Left ventricle myocardium inferior (tissue), 1 donor: ENCODE results near the gene SMNDC1. TPM values are rescaled to one million over a fixed set of nuclear protein-coding genes. Genes with fewer than 3 reads are reported as not detected.

ENCODE experiments used
- DNase-seq: peaks from one replicate; pipeline ENCODE4 v3.0.0-alpha.2; 2020
- H3K27ac ChIP-seq: fragments of 200-600 bp; replicated peaks from 2 replicates; pipeline ENCODE4 v1.8.0; 2021
- H3K27me3 ChIP-seq: fragments of 200-600 bp; 2 replicates; pipeline ENCODE4 v1.8.0; 2021; ENCODE audit warnings: low read depth
- H3K36me3 ChIP-seq: fragments of 200-600 bp; 2 replicates; pipeline ENCODE4 v1.8.0; 2021
- H3K4me1 ChIP-seq: fragments of 200-600 bp; 2 replicates; pipeline ENCODE4 v1.8.0; 2021
- H3K4me3 ChIP-seq: fragments of 200-600 bp; 2 replicates; pipeline ENCODE4 v1.8.0; 2021; ENCODE audit warnings: mild to moderate bottlenecking, moderate library complexity
- H3K9me3 ChIP-seq: fragments of 200-600 bp; replicated peaks from 2 replicates; pipeline ENCODE4 v1.8.0; 2021
- CTCF ChIP-seq: fragments of 200-600 bp; IDR thresholded peaks from 2 replicates; pipeline ENCODE4 v1.8.0; 2021; ENCODE audit warnings: antibody characterized with exemption, mild to moderate bottlenecking, borderline replicate concordance
- intact Hi-C: fragments of 100-400 bp; cut with micrococcal nuclease; formaldehyde crosslinking; loops from one replicate; pipeline ENCODE4 v1.11.0; 2022
- long read RNA-seq: library from polyadenylated mRNA; unstranded; transcript quantifications from one replicate; pipeline ENCODE4 v2.0.0, GENCODE V29; 2021
- total RNA-seq: library from RNA; stranded (reverse); fragmentation: NEBNext Ultra II Directional; extraction: Animal tissue kit (Norgen Biotek cat#: 25700); gene quantifications from one replicate; pipeline ENCODE4 v1.2.1, GENCODE V29; 2021
- donor health status: DM: no; HTN: yes; CAD: no; lungs with severe emphysema.

The SMNDC1 gene
- 24.1 TPM for total RNA-seq
- long read RNA-seq, full-length matches to known transcripts: 16 of 17 reads
- long read RNA-seq, partial matches to known transcripts: 0 of 17 reads
- long read RNA-seq, other reads (novel, unspliced or antisense): 1 of 17 reads

GRCh38 chr10:110304780-110305421 is at the start of gene SMNDC1:
TSS of gene SMNDC1 (minus strand) at chr10:110304920. CDS start at chr10:110303587, 1,333 bp downstream.
- TF ChIP-seq CTCF: no peak
- H3K4me1 ChIP-seq: peaks cover 59% of the 10 kb centered on the region
- peaks cover 25% of the 10 kb centered on the region for H3K36me3 ChIP-seq
- H3K9me3 ChIP-seq: no peaks in the 10 kb centered on the region
- H3K27me3 ChIP-seq: no peaks in the 10 kb centered on the region
- peak within 1 kb of the TSS; percentile 90 for H3K4me3 ChIP-seq
- H3K27ac ChIP-seq: peak within 1 kb of the TSS; percentile 96
- intact Hi-C loops: no loop called here
- DNase-seq: peak; percentile 98

GRCh38 chr10:110354322-110354766 is 49.6 kb upstream of the SMNDC1 start:
- intact Hi-C loops: no loop called here
- Histone ChIP-seq H3K9me3 (no peaks in the 10 kb centered on the region), H3K4me1 (peaks cover 36% of the 10 kb centered on the region), H3K36me3 (no peaks in the 10 kb centered on the region), H3K27ac (no peak overlapping the region), H3K27me3 (no peaks in the 10 kb centered on the region), H3K4me3 (no peak overlapping the region)
- DNase-seq: peak; percentile 74
- TF ChIP-seq CTCF: peak; percentile 83

GRCh38 chr10:110353244-110354119 is 48.8 kb upstream of the SMNDC1 start:
- Histone ChIP-seq H3K27ac (no peak overlapping the region), H3K27me3 (no peaks in the 10 kb centered on the region)
- intact Hi-C loops: no loop called here

GRCh38 chr10:110352930-110353243 is 48.2 kb upstream of the SMNDC1 start:
- Histone ChIP-seq H3K36me3 (no peaks in the 10 kb centered on the region), H3K27ac (no peak overlapping the region), H3K9me3 (no peaks in the 10 kb centered on the region), H3K27me3 (no peaks in the 10 kb centered on the region), H3K4me3 (no peak overlapping the region), H3K4me1 (peaks cover 32% of the 10 kb centered on the region)
- no peak for DNase-seq
- TF ChIP-seq CTCF: no peak
- intact Hi-C loops: no loop called here

More at GRCh38 chr10:110353244-110354119, 48.8 kb upstream of the SMNDC1 start:
- no peak for TF ChIP-seq CTCF
- H3K9me3 ChIP-seq: no peaks in the 10 kb centered on the region
- no peak overlapping the region for H3K4me3 ChIP-seq
- no peaks in the 10 kb centered on the region for H3K36me3 ChIP-seq
- peaks cover 32% of the 10 kb centered on the region for H3K4me1 ChIP-seq
- no peak for DNase-seq

GRCh38 chr10:110350812-110351211 is 46.1 kb upstream of the SMNDC1 start:
- Histone ChIP-seq H3K36me3 (no peaks in the 10 kb centered on the region), H3K27ac (no peak overlapping the region), H3K27me3 (no peaks in the 10 kb centered on the region), H3K4me3 (no peak overlapping the region), H3K4me1 (peaks cover 17% of the 10 kb centered on the region), H3K9me3 (no peaks in the 10 kb centered on the region)
- intact Hi-C loops: no loop called here
- TF ChIP-seq CTCF: no peak
- no peak for DNase-seq
